Spleen (tissue), 7 donors: ENCODE results near the gene HK2.

Experiments
- POLR2A ChIP-seq, 3 donors: fragments of 450-650 bp; IDR thresholded peaks; one replicate each; pipeline ENCODE4 v1.5.1; 2017; ENCODE audit warnings: antibody characterized with exemption in 3 of 3, mild to moderate bottlenecking in 1 of 3
- TF ChIP-seq, protein P1 (sequence below), 11 experiments: fragments of 200-600 bp in 7 of 11; fragments of 450-650 bp in 4 of 11; sonication (generic) in 4 of 11; IDR thresholded peaks in 8 of 11; conservative IDR thresholded peaks in 3 of 11; 1 replicate in 7 of 11; 2 replicates in 4 of 11; pipeline versions ENCODE4 v1.4.0 to v1.8.0; 2016 to 2021; ENCODE audit warnings: antibody characterized with exemption in 11 of 11, inconsistent platforms in 4 of 11, mild to moderate bottlenecking in 1 of 11
- donor health status: DM: no; HTN: no; CAD: no; lungs with moderate emphysema.
- donor health status: DM: no; HTN: no; CAD: no.
- donor health status: DM: no; HTN: no; CAD: no.

DNA sequence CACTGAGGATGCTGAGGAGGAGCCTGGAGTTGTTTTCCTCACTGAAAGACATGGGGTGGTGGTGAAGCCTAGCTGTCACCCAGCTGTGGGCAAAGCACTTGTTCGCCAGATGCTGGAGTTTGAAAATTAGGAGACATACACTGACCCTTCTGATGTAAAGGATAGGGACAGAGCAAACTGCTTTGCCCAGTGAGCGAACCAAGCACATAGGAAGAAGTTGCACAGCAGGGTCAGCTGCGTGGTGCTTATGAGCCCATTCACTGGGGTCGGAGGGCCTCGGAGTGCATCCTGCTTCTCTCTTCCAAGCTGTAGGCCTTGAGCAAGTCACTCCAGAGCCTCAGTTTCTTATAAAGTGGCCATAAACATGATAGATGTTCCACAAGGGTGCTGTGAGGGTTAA is 50.9 kb downstream of the HK2 start:
- TF ChIP-seq, protein P1, sequence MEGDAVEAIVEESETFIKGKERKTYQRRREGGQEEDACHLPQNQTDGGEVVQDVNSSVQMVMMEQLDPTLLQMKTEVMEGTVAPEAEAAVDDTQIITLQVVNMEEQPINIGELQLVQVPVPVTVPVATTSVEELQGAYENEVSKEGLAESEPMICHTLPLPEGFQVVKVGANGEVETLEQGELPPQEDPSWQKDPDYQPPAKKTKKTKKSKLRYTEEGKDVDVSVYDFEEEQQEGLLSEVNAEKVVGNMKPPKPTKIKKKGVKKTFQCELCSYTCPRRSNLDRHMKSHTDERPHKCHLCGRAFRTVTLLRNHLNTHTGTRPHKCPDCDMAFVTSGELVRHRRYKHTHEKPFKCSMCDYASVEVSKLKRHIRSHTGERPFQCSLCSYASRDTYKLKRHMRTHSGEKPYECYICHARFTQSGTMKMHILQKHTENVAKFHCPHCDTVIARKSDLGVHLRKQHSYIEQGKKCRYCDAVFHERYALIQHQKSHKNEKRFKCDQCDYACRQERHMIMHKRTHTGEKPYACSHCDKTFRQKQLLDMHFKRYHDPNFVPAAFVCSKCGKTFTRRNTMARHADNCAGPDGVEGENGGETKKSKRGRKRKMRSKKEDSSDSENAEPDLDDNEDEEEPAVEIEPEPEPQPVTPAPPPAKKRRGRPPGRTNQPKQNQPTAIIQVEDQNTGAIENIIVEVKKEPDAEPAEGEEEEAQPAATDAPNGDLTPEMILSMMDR (IDR thresholded peaks at IDR 0.05 in 8 of 11, conservative IDR thresholded peaks at IDR 0.05 in 3 of 11): no peak
- no peak for TF ChIP-seq POLR2A (IDR thresholded peaks at IDR 0.05)
